Smooth muscle cell (in vitro differentiated cells): ENCODE data around the gene HCLS1. TPM values are rescaled to one million over a fixed set of nuclear protein-coding genes. Genes with fewer than 3 reads are reported as not detected.

Experiments
- DNase-seq: peaks from one replicate; lab custom pipeline; 2025; ENCODE audit not compliant: unreplicated experiment; lab: John Stamatoyannopoulos, UW
- H2AFZ ChIP-seq: fragments of 200-600 bp; sonication (generic); 2 replicates; pipeline ENCODE4 v1.6.0; 2016; ENCODE audit warnings: antibody characterized with exemption, low read depth, mild to moderate bottlenecking
- H3F3A ChIP-seq: fragments of 200-600 bp; sonication (generic); 2 replicates; pipeline ENCODE4 v1.6.0; 2017; ENCODE audit warnings: antibody characterized with exemption, low read depth
- H3K27ac ChIP-seq: fragments of 200-600 bp; sonication (generic); 2 replicates; pipeline ENCODE4 v1.5.1; 2016; ENCODE audit warnings: low read depth, mild to moderate bottlenecking
- H3K27me3 ChIP-seq: fragments of 200-600 bp; sonication (generic); 2 replicates; pipeline ENCODE4 v1.6.1; 2016; ENCODE audit warnings: low read depth, mild to moderate bottlenecking
- H3K36me3 ChIP-seq: fragments of 200-600 bp; sonication (generic); 2 replicates; pipeline ENCODE4 v1.5.1; 2016; ENCODE audit warnings: low read depth
- H3K4me1 ChIP-seq: fragments of 200-600 bp; sonication (generic); 2 replicates; pipeline ENCODE4 v1.5.1; 2016; ENCODE audit warnings: low read depth
- H3K4me2 ChIP-seq: fragments of 200-600 bp; sonication (generic); 2 replicates; pipeline ENCODE4 v1.6.0; 2016; ENCODE audit warnings: mild to moderate bottlenecking
- H3K4me3 ChIP-seq: fragments of 200-600 bp; sonication (generic); 2 replicates; pipeline ENCODE4 v1.5.1; 2016; ENCODE audit warnings: mild to moderate bottlenecking
- H3K79me2 ChIP-seq: fragments of 200-600 bp; sonication (generic); 2 replicates; pipeline ENCODE4 v1.6.0; 2016; ENCODE audit warnings: low read depth, mild to moderate bottlenecking
- H3K9ac ChIP-seq: fragments of 200-600 bp; sonication (generic); 2 replicates; pipeline ENCODE4 v1.6.0; 2016; ENCODE audit warnings: low read depth
- H3K9me3 ChIP-seq: fragments of 200-600 bp; sonication (generic); replicated peaks from 2 replicates; pipeline ENCODE4 v1.5.1; 2016; ENCODE audit warnings: low read depth
- H4K20me1 ChIP-seq: fragments of 200-600 bp; sonication (generic); 2 replicates; pipeline ENCODE4 v1.6.0; 2016; ENCODE audit warnings: low read depth
- WGBS: methylation state at CpG from one replicate; pipeline ENCODE4 v1.1.7; 2016; ENCODE audit warnings: low lambda C conversion rate; 5-methylcytosine and 5-hydroxymethylcytosine counted together
- polyA plus RNA-seq: library from polyadenylated mRNA; unstranded; fragments of >200 nt; fragmentation: Nextera tagmentation; extraction: Ambion mirVana; gene quantifications from 2 replicates; pipeline ENCODE4 v1.2.1, GENCODE V29; 2016
- total RNA-seq: library from RNA; depleted of rRNA; stranded (reverse); fragments of >200 nt; gene quantifications from 2 replicates; pipeline ENCODE4 v1.2.3, GENCODE V29; 2014
- TF ChIP-seq, protein P1 (sequence below): fragments of 200-600 bp; sonication (generic); IDR thresholded peaks from 2 replicates; pipeline ENCODE4 v1.5.1; 2017; ENCODE audit warnings: borderline replicate concordance, mild to moderate bottlenecking, antibody characterized with exemption; ENCODE audit not compliant: insufficient read depth, poor library complexity, severe bottlenecking

HCLS1 gene
- total and polyA plus RNA-seq, 2 experiments from 2014 or later, result 2.7 to 3.5 TPM

GRCh38 chr3:121705541-121705940 lies 44.8 kb upstream of the HCLS1 start:
- Histone ChIP-seq H3K4me2 (no peak overlapping the region), H3K36me3 (peaks cover 41% of the 10 kb centered on the region), H3K27ac (no peak overlapping the region), H3K79me2 (peaks cover 10% of the 10 kb centered on the region), H3K4me1 (no peaks in the 10 kb centered on the region), H3K9ac (no peak overlapping the region), H3K27me3 (no peaks in the 10 kb centered on the region), H3F3A (no peaks in the 10 kb centered on the region), H2AFZ (no peak overlapping the region), H4K20me1 (peaks cover 55% of the 10 kb centered on the region), H3K4me3 (no peak overlapping the region), H3K9me3 (no peaks in the 10 kb centered on the region)
- TF ChIP-seq, protein P1, sequence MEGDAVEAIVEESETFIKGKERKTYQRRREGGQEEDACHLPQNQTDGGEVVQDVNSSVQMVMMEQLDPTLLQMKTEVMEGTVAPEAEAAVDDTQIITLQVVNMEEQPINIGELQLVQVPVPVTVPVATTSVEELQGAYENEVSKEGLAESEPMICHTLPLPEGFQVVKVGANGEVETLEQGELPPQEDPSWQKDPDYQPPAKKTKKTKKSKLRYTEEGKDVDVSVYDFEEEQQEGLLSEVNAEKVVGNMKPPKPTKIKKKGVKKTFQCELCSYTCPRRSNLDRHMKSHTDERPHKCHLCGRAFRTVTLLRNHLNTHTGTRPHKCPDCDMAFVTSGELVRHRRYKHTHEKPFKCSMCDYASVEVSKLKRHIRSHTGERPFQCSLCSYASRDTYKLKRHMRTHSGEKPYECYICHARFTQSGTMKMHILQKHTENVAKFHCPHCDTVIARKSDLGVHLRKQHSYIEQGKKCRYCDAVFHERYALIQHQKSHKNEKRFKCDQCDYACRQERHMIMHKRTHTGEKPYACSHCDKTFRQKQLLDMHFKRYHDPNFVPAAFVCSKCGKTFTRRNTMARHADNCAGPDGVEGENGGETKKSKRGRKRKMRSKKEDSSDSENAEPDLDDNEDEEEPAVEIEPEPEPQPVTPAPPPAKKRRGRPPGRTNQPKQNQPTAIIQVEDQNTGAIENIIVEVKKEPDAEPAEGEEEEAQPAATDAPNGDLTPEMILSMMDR, result no peak
- DNase-seq, result no peak
- WGBS, result 98% methylated on average over 5 of the region's 5 CpGs

DNA sequence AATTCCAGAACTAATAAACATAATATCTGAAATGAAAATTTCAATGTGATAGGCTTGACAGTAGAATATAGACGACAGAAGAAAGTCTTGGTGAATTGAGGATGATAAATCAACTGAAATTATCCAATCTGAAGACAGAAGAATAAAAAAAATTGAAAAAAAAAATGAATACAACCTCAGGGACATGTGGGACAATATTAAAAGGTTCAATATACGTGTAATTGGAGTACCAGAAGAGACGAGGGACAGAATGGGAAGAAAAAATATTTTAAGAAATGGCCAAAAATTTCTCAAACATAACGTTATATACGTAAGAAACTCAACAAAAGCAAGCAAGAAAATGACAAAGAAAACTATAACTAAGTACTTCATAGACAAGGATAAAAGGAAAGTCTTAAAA lies 43.3 kb upstream of the HCLS1 start:
- TF ChIP-seq, protein P1, result no peak
- no peaks in the 10 kb centered on the region for H3K4me1 ChIP-seq
- 98% methylated on average over 5 of the region's 5 CpGs for WGBS
- H3K27me3 ChIP-seq, result no peaks in the 10 kb centered on the region
- peaks cover 48% of the 10 kb centered on the region for H3K36me3 ChIP-seq
- H3K9me3 ChIP-seq, result no peaks in the 10 kb centered on the region
- H3K4me2 ChIP-seq, result no peak overlapping the region
- H4K20me1 ChIP-seq, result peaks cover 39% of the 10 kb centered on the region
- H3K4me3 ChIP-seq, result no peak overlapping the region
- no peak overlapping the region for H3K27ac ChIP-seq
- no peak for DNase-seq
- no peak overlapping the region for H3K9ac ChIP-seq
- H3K79me2 ChIP-seq, result peaks cover 5% of the 10 kb centered on the region
- H2AFZ ChIP-seq, result no peak overlapping the region
- no peaks in the 10 kb centered on the region for H3F3A ChIP-seq

DNA sequence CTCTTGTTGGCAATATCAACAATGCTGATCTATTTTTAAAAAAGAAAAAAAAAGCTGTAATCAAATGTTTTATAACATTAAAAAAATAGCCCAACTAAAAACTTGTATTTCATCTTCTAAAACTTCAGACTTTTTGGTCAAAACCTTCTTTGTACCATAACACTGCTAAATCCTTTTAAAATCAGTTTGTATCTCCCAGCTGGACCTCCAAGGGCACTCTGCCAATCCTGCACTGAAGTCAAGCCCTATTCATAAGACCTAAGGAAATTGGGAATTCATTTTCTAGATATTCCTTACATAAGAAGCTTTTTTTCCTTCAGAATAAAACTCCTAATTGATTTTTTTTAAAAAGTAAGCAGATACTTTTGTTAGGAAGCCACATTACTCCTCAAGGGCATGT lies 38.2 kb upstream of the HCLS1 start:
- Histone ChIP-seq H3K27ac (no peak overlapping the region), H3K27me3 (no peaks in the 10 kb centered on the region), H3K4me2 (no peak overlapping the region), H3K9ac (no peak overlapping the region), H3K36me3 (peaks cover 51% of the 10 kb centered on the region), H4K20me1 (peaks cover 21% of the 10 kb centered on the region), H3K4me1 (no peaks in the 10 kb centered on the region), H3K9me3 (no peaks in the 10 kb centered on the region), H3K4me3 (no peak overlapping the region), H2AFZ (no peak overlapping the region), H3F3A (no peaks in the 10 kb centered on the region), H3K79me2 (no peaks in the 10 kb centered on the region)
- TF ChIP-seq, protein P1, result no peak
- no peak for DNase-seq

DNA sequence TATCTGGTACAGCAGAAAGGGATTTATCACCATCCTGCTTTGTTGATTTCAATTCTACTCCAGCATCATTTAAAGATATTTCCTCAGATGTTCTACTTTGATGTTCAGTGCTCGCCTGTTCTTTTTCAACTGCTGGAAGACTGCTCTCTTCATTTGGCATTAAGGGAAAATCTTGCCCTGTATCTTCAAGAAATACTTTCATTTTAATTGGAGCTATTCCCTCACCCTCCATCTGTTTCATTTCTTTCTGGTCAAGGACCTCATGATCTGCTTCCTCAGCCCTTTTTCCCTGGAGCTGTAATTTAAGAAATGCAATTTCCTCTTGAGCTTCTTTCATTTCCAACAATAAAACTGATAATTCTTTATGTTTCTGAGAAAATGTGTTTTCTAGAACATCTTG lies 37.8 kb upstream of the HCLS1 start:
- H3K36me3 ChIP-seq, result peaks cover 46% of the 10 kb centered on the region
- WGBS, result 100% methylated on average over 1 of the region's 1 CpG
- no peaks in the 10 kb centered on the region for H3K79me2 ChIP-seq

More for the DNA sequence above, 37.8 kb upstream of the HCLS1 start:
- no peak overlapping the region for H3K9ac ChIP-seq
- H3F3A ChIP-seq, result no peaks in the 10 kb centered on the region
- peaks cover 18% of the 10 kb centered on the region for H4K20me1 ChIP-seq
- H3K4me3 ChIP-seq, result no peak overlapping the region
- H3K4me1 ChIP-seq, result no peaks in the 10 kb centered on the region
- H3K9me3 ChIP-seq, result no peaks in the 10 kb centered on the region
- no peaks in the 10 kb centered on the region for H3K27me3 ChIP-seq
- H3K27ac ChIP-seq, result no peak overlapping the region
- no peak for DNase-seq
- TF ChIP-seq, protein P1, result no peak
- H3K4me2 ChIP-seq, result no peak overlapping the region
- no peak overlapping the region for H2AFZ ChIP-seq
